OCI-LY7 (cell line): ENCODE data around the gene BABAM1. TPM values are rescaled to one million over a fixed set of nuclear protein-coding genes. Genes with fewer than 3 reads are reported as not detected.
A peak's percentile ranks its signal among the peaks of the same experiment; 100 is the strongest.

Source experiments
- BruUV-seq: library from RNA; stranded (reverse); fragments of 400-500 nt; replicated peaks from 2 replicates; lab custom pipeline; 2021; lab: Mats Ljungman, UMichigan
- CTCF ChIA-PET: fragments of 300-600 bp; sonication (Branson Sonifier 250); formaldehyde crosslinking; loops from one replicate; lab custom pipeline; 2022; ENCODE audit warnings: antibody characterized with exemption; ENCODE audit not compliant: unreplicated experiment; lab: Charles Lee
- POLR2A ChIA-PET: fragments of 300-600 bp; sonication (Branson Sonifier 250); formaldehyde crosslinking; loops from one replicate; lab custom pipeline; 2022; ENCODE audit warnings: antibody characterized with exemption; lab: Charles Lee
- DNase-seq: peaks from one replicate; pipeline ENCODE4 v3.0.0-alpha.2; 2015; ENCODE audit warnings: low spot score
- H2AFZ ChIP-seq: fragments of 200-600 bp; sonication (generic), shearing (Covaris generic); 2 replicates; pipeline ENCODE4 v1.6.1; 2014; ENCODE audit warnings: mild to moderate bottlenecking, antibody characterized with exemption, low read length, moderate library complexity
- H3K27ac ChIP-seq: fragments of 200-600 bp; sonication (generic); 2 replicates; pipeline ENCODE4 v1.5.1; 2014; ENCODE audit warnings: mixed run types, low read depth, mild to moderate bottlenecking, moderate library complexity, low read length, inconsistent platforms; ENCODE audit not compliant: poor library complexity, severe bottlenecking
- H3K36me3 ChIP-seq: fragments of 200-600 bp; sonication (generic); 2 replicates; pipeline ENCODE4 v1.6.1; 2014; ENCODE audit warnings: mild to moderate bottlenecking, antibody characterized with exemption, low read length, moderate library complexity, mixed read lengths; ENCODE audit not compliant: insufficient read depth
- H3K4me1 ChIP-seq: fragments of 200-600 bp; sonication (generic); 2 replicates; pipeline ENCODE4 v1.5.1; 2014; ENCODE audit warnings: mild to moderate bottlenecking, low read length; ENCODE audit not compliant: insufficient read depth, poor library complexity, severe bottlenecking
- H3K4me2 ChIP-seq: fragments of 200-600 bp; sonication (generic); 2 replicates; pipeline ENCODE4 v1.6.1; 2014; ENCODE audit warnings: mild to moderate bottlenecking, low read length
- H3K4me3 ChIP-seq: fragments of 200-600 bp; sonication (generic); 2 replicates; pipeline ENCODE4 v1.5.1; 2014; ENCODE audit warnings: mild to moderate bottlenecking, low read depth, low read length; ENCODE audit not compliant: poor library complexity, severe bottlenecking
- H3K79me2 ChIP-seq: fragments of 200-600 bp; sonication (generic); 2 replicates; pipeline ENCODE4 v1.6.1; 2016; ENCODE audit warnings: low read depth, mild to moderate bottlenecking, low read length, moderate library complexity, mixed read lengths; ENCODE audit not compliant: insufficient read depth
- H3K9me2 ChIP-seq: fragments of 200-600 bp; sonication (generic); 2 replicates; pipeline ENCODE4 v1.6.1; 2016; ENCODE audit warnings: mild to moderate bottlenecking, low read length, mixed read lengths; ENCODE audit not compliant: insufficient read depth
- H3K9me3 ChIP-seq: fragments of 200-600 bp; sonication (generic); 2 replicates; pipeline ENCODE4 v1.6.1; 2014; ENCODE audit warnings: mild to moderate bottlenecking, mixed run types, low read length, mixed read lengths
- H4K20me1 ChIP-seq: fragments of 200-600 bp; sonication (generic); 2 replicates; pipeline ENCODE4 v1.6.1; 2014; ENCODE audit warnings: mild to moderate bottlenecking, antibody characterized with exemption, low read length, moderate library complexity, mixed read lengths; ENCODE audit not compliant: insufficient read depth
- CTCF ChIP-seq: fragments of 200-600 bp; sonication (generic); conservative IDR thresholded peaks from 2 replicates; pipeline ENCODE4 v1.5.1; 2014; ENCODE audit warnings: mild to moderate bottlenecking, antibody characterized with exemption, low read length, moderate library complexity, mixed read lengths
- EZH2phosphoT487 ChIP-seq: fragments of 200-600 bp; sonication (generic); IDR thresholded peaks from 2 replicates; pipeline ENCODE4 v1.6.1; 2018; ENCODE audit warnings: low read depth, borderline replicate concordance, mild to moderate bottlenecking, mixed run types, antibody characterized with exemption, low read length, moderate library complexity, mixed read lengths
- intact Hi-C: fragments of 100-400 bp; cut with micrococcal nuclease; formaldehyde crosslinking; loops from one replicate; pipeline ENCODE4 v1.10.0; 2022; ENCODE audit not compliant: unreplicated experiment
- total RNA-seq, 2 experiments: library from RNA; depleted of rRNA in 1 of 2; stranded (reverse); fragments of >200 nt in 1 of 2; shearing (Covaris generic) in 1 of 2; gene quantifications; 2 replicates each; pipeline ENCODE4 v1.2.3, GENCODE V29; 2014 to 2022

BABAM1 gene
- total RNA-seq, 2 experiments from 2014 or later: 79.0 to 118 TPM

- peak within 1 kb of the TSS; percentile 51 for H3K27ac ChIP-seq
- TF ChIP-seq EZH2phosphoT487: no peak
- TF ChIP-seq CTCF: no peak
- intact Hi-C loops: no loop called here
- ChIA-PET POLR2A (interaction anchor here (1.2 to 2.4 kb wide), 3 partner anchors 13 to 23 kb away, joined by 5 to 19 read pairs (median 7); partner anchors contain the start of gene ANKLE1), CTCF (interaction anchor here (0.5 to 1.0 kb wide), 3 partner anchors 16 to 40 kb away, joined by 3 read pairs; no protein-coding TSS in a partner anchor)
- peaks cover 17% of the 10 kb centered on the region for H3K79me2 ChIP-seq
- no TSS peak for BruUV-seq
- peaks cover 56% of the 10 kb centered on the region for H3K4me1 ChIP-seq
- peak within 1 kb of the TSS; percentile 62 for H3K4me2 ChIP-seq
- H3K9me3 ChIP-seq: no peaks in the 10 kb centered on the region
- H2AFZ ChIP-seq: peak within 1 kb of the TSS; percentile 65; the same call in 1 of the 2 replicates
- peak; percentile 72 for DNase-seq
- H3K9me2 ChIP-seq: no peaks in the 10 kb centered on the region
- H4K20me1 ChIP-seq: no peaks in the 10 kb centered on the region
- peaks cover 4% of the 10 kb centered on the region; the same call in 1 of the 2 replicates for H3K36me3 ChIP-seq
- H3K4me3 ChIP-seq: peak within 1 kb of the TSS; percentile 21
These were observed 2.6 kb upstream of the BABAM1 start, which contains the start of gene USHBP1 for GRCh38 chr19:17264641-17264979. TSS of gene USHBP1 (minus strand) at chr19:17264745. CDS start at chr19:17264299, 446 bp downstream.

- Histone ChIP-seq H3K36me3 (peaks cover 15% of the 10 kb centered on the region), H3K9me2 (no peaks in the 10 kb centered on the region), H3K4me3 (peak overlapping the region; percentile 61), H4K20me1 (no peaks in the 10 kb centered on the region), H3K79me2 (peaks cover 17% of the 10 kb centered on the region), H3K9me3 (no peaks in the 10 kb centered on the region), H3K4me1 (peaks cover 50% of the 10 kb centered on the region), H2AFZ (peak overlapping the region; percentile 74; the same call in 1 of the 2 replicates), H3K4me2 (peak overlapping the region; percentile 69), H3K27ac (peak overlapping the region; percentile 83)
- intact Hi-C loops: no loop called here
- DNase-seq: no peak
- TF ChIP-seq EZH2phosphoT487 (no peak), CTCF (no peak)
- ChIA-PET POLR2A (interaction anchor here (1.2 to 2.3 kb wide), 8 partner anchors 8 to 139 kb away, joined by 3 to 28 read pairs (median 7); partner anchors contain the start of genes ANKLE1, BST2, DDA1 and USE1), CTCF (interaction anchor here (1.2 kb wide), 1 partner anchor 15 kb away, joined by 4 read pairs; no protein-coding TSS in a partner anchor)
- BruUV-seq: no TSS peak
These were observed 1.2 kb upstream of the BABAM1 start for GRCh38 chr19:17266026-17266425.

- peak overlapping the region; percentile 83 for H3K27ac ChIP-seq
- H3K79me2 ChIP-seq: peaks cover 17% of the 10 kb centered on the region
- peaks cover 20% of the 10 kb centered on the region for H3K36me3 ChIP-seq
- intact Hi-C loops: no loop called here
- H3K4me3 ChIP-seq: peak overlapping the region; percentile 61
- POLR2A ChIA-PET: interaction anchor here (0.8 to 2.3 kb wide), 15 partner anchors 9 to 193 kb away, joined by 3 to 28 read pairs (median 5); partner anchors contain the start of genes ANKLE1, BST2, DDA1 and USE1
- H4K20me1 ChIP-seq: no peaks in the 10 kb centered on the region
- H2AFZ ChIP-seq: peak overlapping the region; percentile 74; the same call in 1 of the 2 replicates
- H3K4me1 ChIP-seq: peaks cover 46% of the 10 kb centered on the region
- DNase-seq: no peak
- H3K9me3 ChIP-seq: no peaks in the 10 kb centered on the region
- CTCF ChIA-PET: interaction anchor here (0.7 to 1.2 kb wide), 3 partner anchors 13 to 15 kb away, joined by 3 to 4 read pairs (median 4); partner anchors contain the start of gene ANKLE1
- no peak for TF ChIP-seq EZH2phosphoT487
- no TSS peak for BruUV-seq
- no peaks in the 10 kb centered on the region for H3K9me2 ChIP-seq
- H3K4me2 ChIP-seq: peak overlapping the region; percentile 69
These were observed 661 bp upstream of the BABAM1 start for GRCh38 chr19:17266589-17266974.
